ENCODE results near the gene FBXO38.

FBXO38 gene

DNA sequence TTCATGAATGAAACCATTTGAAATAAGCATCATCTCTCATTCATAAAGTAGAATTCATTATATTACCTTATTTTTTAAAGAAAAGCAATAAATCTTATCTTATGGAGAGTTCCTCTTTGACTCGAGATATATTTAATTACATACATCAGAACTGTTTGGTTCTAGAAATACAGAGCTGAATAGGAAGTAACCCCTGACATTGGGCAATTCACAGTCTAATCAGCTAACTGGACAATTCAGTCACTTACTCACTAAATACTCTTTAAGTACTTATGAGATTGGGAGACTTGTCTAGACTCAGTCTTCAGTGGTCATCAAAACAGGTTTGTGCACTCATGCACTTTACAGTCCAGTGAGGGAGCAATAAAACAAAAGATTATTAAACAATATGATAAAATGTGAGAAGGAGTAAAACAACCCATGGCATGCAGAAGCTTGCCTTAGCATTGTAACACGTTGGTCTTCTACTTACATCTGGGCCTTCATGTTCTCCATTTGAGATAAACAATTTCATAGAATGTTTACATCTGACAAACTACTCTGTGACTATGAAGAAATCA, 11.5 kb upstream of the FBXO38 start:
- no peak overlapping the region for H3K4me3 ChIP-seq (replicated peaks; ENCODE audit: low read depth, low read length)
- TF ChIP-seq, protein P1, sequence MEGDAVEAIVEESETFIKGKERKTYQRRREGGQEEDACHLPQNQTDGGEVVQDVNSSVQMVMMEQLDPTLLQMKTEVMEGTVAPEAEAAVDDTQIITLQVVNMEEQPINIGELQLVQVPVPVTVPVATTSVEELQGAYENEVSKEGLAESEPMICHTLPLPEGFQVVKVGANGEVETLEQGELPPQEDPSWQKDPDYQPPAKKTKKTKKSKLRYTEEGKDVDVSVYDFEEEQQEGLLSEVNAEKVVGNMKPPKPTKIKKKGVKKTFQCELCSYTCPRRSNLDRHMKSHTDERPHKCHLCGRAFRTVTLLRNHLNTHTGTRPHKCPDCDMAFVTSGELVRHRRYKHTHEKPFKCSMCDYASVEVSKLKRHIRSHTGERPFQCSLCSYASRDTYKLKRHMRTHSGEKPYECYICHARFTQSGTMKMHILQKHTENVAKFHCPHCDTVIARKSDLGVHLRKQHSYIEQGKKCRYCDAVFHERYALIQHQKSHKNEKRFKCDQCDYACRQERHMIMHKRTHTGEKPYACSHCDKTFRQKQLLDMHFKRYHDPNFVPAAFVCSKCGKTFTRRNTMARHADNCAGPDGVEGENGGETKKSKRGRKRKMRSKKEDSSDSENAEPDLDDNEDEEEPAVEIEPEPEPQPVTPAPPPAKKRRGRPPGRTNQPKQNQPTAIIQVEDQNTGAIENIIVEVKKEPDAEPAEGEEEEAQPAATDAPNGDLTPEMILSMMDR (IDR thresholded peaks at IDR 0.05; ENCODE audit: low read length, missing control alignments), result no peak
- no peak for DNase-seq (ENCODE audit: low read depth)

DNA sequence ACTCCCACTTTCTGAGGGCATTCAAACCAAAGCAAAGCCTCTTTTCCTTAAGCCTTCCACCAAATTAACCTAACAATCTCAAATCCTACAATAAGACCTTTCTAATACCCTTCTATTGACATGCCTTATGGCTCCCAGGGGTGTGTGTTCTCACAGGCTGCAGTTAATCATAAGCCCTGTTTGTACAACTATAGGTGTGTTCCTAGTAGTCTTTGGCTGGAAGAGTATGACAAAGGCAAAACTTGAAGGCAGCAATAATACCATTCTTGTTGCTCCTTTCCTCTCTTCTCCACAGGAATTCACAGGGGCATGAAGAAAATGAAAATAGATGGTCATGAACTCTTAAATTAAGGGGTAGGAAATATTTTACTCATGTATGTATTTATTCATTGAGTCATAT, 10.9 kb upstream of the FBXO38 start:
- DNase-seq (ENCODE audit: low read depth), result no peak
- no peak overlapping the region for H3K4me3 ChIP-seq (replicated peaks; ENCODE audit: low read depth, low read length)
- TF ChIP-seq, protein P1 (IDR thresholded peaks at IDR 0.05; ENCODE audit: low read length, missing control alignments), result no peak

DNA sequence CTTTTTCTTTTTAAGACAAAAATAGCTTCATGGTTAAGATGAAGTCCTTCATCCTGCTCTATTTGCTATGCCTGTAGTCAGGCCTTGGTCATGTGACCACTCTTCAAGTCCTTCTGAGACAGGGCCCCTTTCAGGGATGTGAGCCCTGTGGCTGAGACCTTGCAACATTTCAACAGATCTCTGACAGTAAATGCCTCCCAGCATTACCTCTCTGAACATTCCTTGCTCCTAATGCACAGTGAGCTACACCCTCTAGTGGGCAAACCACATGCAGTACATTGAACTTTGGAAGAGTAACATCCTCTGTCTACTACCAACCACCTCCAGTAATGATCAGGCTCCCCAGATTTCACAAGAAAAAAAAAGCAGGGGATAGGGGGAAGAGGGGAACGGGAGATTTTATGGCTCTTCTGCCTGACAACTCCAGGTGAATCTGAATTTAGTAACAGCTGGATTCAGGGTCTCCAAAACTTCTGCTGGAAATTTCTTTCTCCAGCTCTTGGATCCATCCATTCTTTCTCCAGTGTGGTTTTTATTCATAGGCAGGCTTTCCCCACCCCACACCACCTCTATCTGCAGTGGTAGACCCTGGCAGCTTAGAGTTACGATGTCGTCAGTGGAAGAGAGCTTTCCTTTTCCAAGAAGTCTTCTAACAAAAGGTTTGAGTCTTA, 8.9 kb upstream of the FBXO38 start:
- TF ChIP-seq, protein P1 (IDR thresholded peaks at IDR 0.05; ENCODE audit: low read length, missing control alignments), result peak; percentile 95
- no peak overlapping the region for H3K4me3 ChIP-seq (replicated peaks; ENCODE audit: low read depth, low read length)
- peak; percentile 86 for DNase-seq (ENCODE audit: low read depth)

DNA sequence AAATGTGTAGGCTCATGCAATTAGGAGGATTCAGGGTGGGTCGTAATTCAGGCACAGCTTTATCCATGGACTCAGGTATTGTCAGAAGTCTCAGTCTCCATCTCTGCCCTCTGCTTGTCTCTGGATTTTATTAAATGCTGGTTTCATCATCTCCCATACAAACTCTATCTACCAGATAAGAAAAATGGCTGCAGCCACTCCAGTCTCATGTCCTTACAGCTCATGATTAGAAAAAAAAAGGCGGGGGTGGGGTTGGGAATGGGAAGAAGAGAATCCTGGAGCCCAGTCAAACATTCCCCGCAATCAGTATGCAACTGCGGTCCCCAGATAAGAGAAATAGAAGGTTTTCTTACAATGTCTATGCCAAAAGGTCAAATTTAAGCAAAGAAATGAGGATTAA, 7.6 kb upstream of the FBXO38 start:
- no peak for DNase-seq (ENCODE audit: low read depth)
- no peak overlapping the region for H3K4me3 ChIP-seq (replicated peaks; ENCODE audit: low read depth, low read length)
- TF ChIP-seq, protein P1 (IDR thresholded peaks at IDR 0.05; ENCODE audit: low read length, missing control alignments), result no peak

DNA sequence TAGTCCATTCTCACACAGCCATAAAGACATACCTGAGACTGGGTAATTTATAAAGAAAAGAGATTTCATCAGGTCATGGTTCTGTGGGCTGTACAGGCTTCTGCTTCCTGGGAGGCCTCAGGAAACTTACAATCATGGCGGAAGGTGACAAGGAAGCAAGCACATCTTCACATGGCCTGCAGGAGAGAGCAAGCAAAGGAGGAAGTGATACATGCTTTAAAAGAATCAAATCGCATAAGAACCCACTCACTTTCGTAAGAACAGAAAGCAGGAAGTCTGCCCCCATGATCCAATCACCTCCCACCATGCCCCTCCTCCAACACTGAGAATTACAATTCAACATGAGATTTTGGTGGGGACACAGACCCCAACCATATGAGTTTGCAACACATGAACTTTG, 5.1 kb upstream of the FBXO38 start:
- TF ChIP-seq, protein P1 (IDR thresholded peaks at IDR 0.05; ENCODE audit: low read length, missing control alignments), result no peak

DNA sequence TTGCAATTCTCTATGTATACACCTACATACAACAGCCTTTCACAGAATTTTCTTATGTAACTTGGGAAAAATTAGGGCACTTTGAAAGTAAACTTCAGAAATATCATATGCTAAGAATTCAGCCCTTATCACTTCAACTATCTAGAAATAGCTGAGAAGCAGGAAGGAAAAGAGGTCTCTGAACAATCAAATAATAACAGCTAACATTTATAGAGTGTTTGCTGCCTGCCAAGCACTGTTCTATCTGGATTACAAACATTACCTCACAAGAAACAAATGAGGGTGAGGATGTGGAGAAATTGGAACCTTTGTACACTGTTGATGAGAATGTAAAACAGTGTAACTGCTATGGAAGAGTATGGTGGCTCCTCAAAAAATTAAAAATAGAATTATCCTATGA, 4.4 kb upstream of the FBXO38 start:
- TF ChIP-seq, protein P1 (IDR thresholded peaks at IDR 0.05; ENCODE audit: low read length, missing control alignments), result no peak
- no peak overlapping the region for H3K4me3 ChIP-seq (replicated peaks; ENCODE audit: low read depth, low read length)
- DNase-seq (ENCODE audit: low read depth), result no peak

More for the DNA sequence above, 5.1 kb upstream of the FBXO38 start:
- H3K4me3 ChIP-seq (replicated peaks; ENCODE audit: low read depth, low read length), result no peak overlapping the region
- DNase-seq (ENCODE audit: low read depth), result no peak

DNA sequence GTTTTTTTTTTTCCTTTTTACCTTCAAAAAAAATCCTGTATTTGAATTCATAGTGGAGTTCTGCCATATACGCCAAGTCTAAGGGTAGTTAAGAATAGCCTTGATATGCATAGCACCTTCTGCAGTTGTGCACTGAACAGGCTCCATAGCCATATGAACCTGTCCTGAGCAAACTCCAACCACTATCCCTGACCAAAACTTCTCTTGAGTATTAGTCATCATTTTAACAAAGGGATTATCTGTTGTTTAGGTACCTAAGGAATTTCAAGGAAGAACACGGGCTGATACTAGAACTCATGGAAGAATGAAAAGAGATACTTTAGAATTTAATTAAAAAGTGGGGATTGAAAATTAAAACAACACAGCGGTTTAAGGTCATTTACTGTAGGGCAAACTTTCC, 1.9 kb upstream of the FBXO38 start:
- no peak for DNase-seq (ENCODE audit: low read depth)
- TF ChIP-seq, protein P1 (IDR thresholded peaks at IDR 0.05; ENCODE audit: low read length, missing control alignments), result no peak
- H3K4me3 ChIP-seq (replicated peaks; ENCODE audit: low read depth, low read length), result no peak overlapping the region
